HepG2 (cell line): ENCODE results near the gene ISOC2. TPM values are rescaled to one million over a fixed set of nuclear protein-coding genes. Genes with fewer than 3 reads are reported as not detected.

Source experiments
- ATAC-seq: fragments of 200-7000 bp; cut with Tn5 transposase; 3 replicates; pipeline ENCODE4 v1.9.1; 2020; ENCODE audit warnings: mild to moderate bottlenecking, moderate library complexity
- BruUV-seq: library from RNA; stranded (reverse); fragments of 400-500 nt; replicated peaks from 2 replicates; lab custom pipeline; 2021; lab: Mats Ljungman, UMichigan
- CTCF ChIA-PET: fragments of 300-600 bp; formaldehyde crosslinking; extraction: SDS; loops from one replicate; lab custom pipeline; 2021; ENCODE audit warnings: low total read pairs, inconsistent platforms, low intra/inter-chr PET ratio; lab: Yijun Ruan, JAX
- POLR2A ChIA-PET: fragments of 350-600 bp; sonication (Branson Sonifier 250); formaldehyde crosslinking; loops from one replicate; lab custom pipeline; 2020; ENCODE audit warnings: antibody characterized with exemption, inconsistent platforms; lab: Yijun Ruan, JAX
- DNase-seq: peaks from one replicate; pipeline ENCODE4 v3.0.0-alpha.2; 2015; ENCODE audit warnings: low spot score
- FAIRE-seq: peaks from 3 replicates; lab custom pipeline; 2011; peaks lifted over from hg19 to GRCh38; lab: Jason Lieb, UNC
- H2AFZ ChIP-seq: one replicate; pipeline ENCODE4 v1.6.1; 2011; ENCODE audit warnings: low read length, inconsistent platforms
- H3K27ac ChIP-seq: fragments of 300-600 bp; 3 replicates; pipeline ENCODE4 v1.8.0; 2011; ENCODE audit warnings: mixed run types, mild to moderate bottlenecking, mixed read lengths, low read length, inconsistent platforms; ENCODE audit not compliant: insufficient read depth; ENCODE audit errors: extremely low read length
- H3K27me3 ChIP-seq, 2 experiments: fragments of 200-600 bp in 1 of 2; 2 replicates in 1 of 2; 3 replicates in 1 of 2; pipeline versions ENCODE4 v1.6.0 to v1.8.0; 2011; ENCODE audit warnings: low read length in 2 of 2, mild to moderate bottlenecking in 2 of 2, moderate library complexity in 2 of 2, inconsistent platforms in 1 of 2; ENCODE audit not compliant: insufficient read depth in 2 of 2, control insufficient read depth in 1 of 2
- H3K36me3 ChIP-seq, 2 experiments: fragments of 200-600 bp in 1 of 2; replicated peaks in 1 of 2; 2 replicates in 1 of 2; 3 replicates in 1 of 2; pipeline versions ENCODE4 v1.5.1 to v1.8.0; 2011; ENCODE audit warnings: low read length in 2 of 2, inconsistent platforms in 1 of 2; ENCODE audit not compliant: insufficient read depth in 2 of 2, control insufficient read depth in 1 of 2
- H3K4me1 ChIP-seq: 2 replicates; pipeline ENCODE4 v1.5.1; 2012; ENCODE audit warnings: low read length, inconsistent platforms; ENCODE audit not compliant: insufficient read depth
- H3K4me2 ChIP-seq: 2 replicates; pipeline ENCODE4 v1.6.0; 2011; ENCODE audit warnings: low read depth, low read length, inconsistent platforms
- H3K4me3 ChIP-seq, 3 experiments: fragments of 200-600 bp in 1 of 3; sonication (generic), shearing (Covaris generic) in 1 of 3; replicated peaks in 1 of 3; 2 replicates each; pipeline ENCODE4 v1.5.1; 2011 to 2016; ENCODE audit warnings: low read length in 3 of 3, inconsistent platforms in 2 of 3, low read depth in 2 of 3, mild to moderate bottlenecking in 2 of 3, control low read depth in 1 of 3, mixed read lengths in 1 of 3; ENCODE audit not compliant: insufficient read depth in 1 of 3
- H3K79me2 ChIP-seq: one replicate; pipeline ENCODE4 v1.6.1; 2011; ENCODE audit warnings: low read length, inconsistent platforms; ENCODE audit not compliant: insufficient read depth
- H3K9ac ChIP-seq: 2 replicates; pipeline ENCODE4 v1.6.0; 2011; ENCODE audit warnings: mild to moderate bottlenecking, low read depth, low read length, inconsistent platforms; ENCODE audit not compliant: insufficient read depth
- H3K9me3 ChIP-seq: 2 replicates; pipeline ENCODE4 v1.5.1; 2012; ENCODE audit warnings: mild to moderate bottlenecking, low read length
- H4K20me1 ChIP-seq: 2 replicates; pipeline ENCODE4 v1.6.0; 2011; ENCODE audit warnings: inconsistent platforms, mild to moderate bottlenecking, low read length, moderate library complexity; ENCODE audit not compliant: insufficient read depth
- HOXA5 ChIP-seq: sonication (generic); formaldehyde crosslinking; IDR thresholded peaks from 2 replicates; pipeline ENCODE4 v1.4.0; 2020; ENCODE audit warnings: missing genetic modification reagents
- NFRKB ChIP-seq: fragments of 450-650 bp; IDR thresholded peaks from 2 replicates; pipeline ENCODE4 v1.6.1; 2017
- NFYB ChIP-seq: sonication (generic); formaldehyde crosslinking; IDR thresholded peaks from 2 replicates; pipeline ENCODE4 v1.4.0; 2020; ENCODE audit warnings: missing genetic modification reagents
- PAWR ChIP-seq: sonication (generic); formaldehyde crosslinking; IDR thresholded peaks from 2 replicates; pipeline ENCODE4 v1.4.0; 2020; ENCODE audit warnings: missing genetic modification reagents, mild to moderate bottlenecking, borderline replicate concordance
- RFXAP ChIP-seq: sonication (generic); formaldehyde crosslinking; IDR thresholded peaks from 2 replicates; pipeline ENCODE4 v1.4.0; 2020; ENCODE audit warnings: missing genetic modification reagents, borderline replicate concordance
- SIX4 ChIP-seq: sonication (generic); formaldehyde crosslinking; IDR thresholded peaks from 2 replicates; pipeline ENCODE4 v1.4.0; 2020; ENCODE audit warnings: missing genetic modification reagents
- SP4 ChIP-seq: sonication (generic); formaldehyde crosslinking; IDR thresholded peaks from 2 replicates; pipeline ENCODE4 v1.8.1; 2023; ENCODE audit warnings: mild to moderate bottlenecking, missing genetic modification reagents
- ZIK1 ChIP-seq: sonication (generic); formaldehyde crosslinking; IDR thresholded peaks from 2 replicates; pipeline ENCODE4 v1.5.0; 2020; ENCODE audit warnings: mild to moderate bottlenecking, low read depth, missing genetic modification reagents, borderline replicate concordance
- WGBS: methylation state at CpG from one replicate; pipeline ENCODE4 v1.1.6; 2017; ENCODE audit warnings: low lambda C conversion rate; 5-methylcytosine and 5-hydroxymethylcytosine counted together
- in situ Hi-C: cut with HindIII; loops from 2 replicates; pipeline ENCODE4 v1.10.0; 2017; ENCODE audit warnings: low pct_unique_long_range_greater_than_20kb; ENCODE audit not compliant: extremely low pct_ligation_motif_present
- intact Hi-C: fragments of 100-400 bp; cut with micrococcal nuclease; formaldehyde crosslinking; loops from one replicate; pipeline ENCODE4 v1.10.0; 2022; ENCODE audit not compliant: unreplicated experiment
- polyA plus RNA-seq, 8 experiments: library from polyadenylated mRNA; depleted of rRNA in 3 of 8; stranded (reverse) in 7 of 8; unstranded in 1 of 8; fragments of >200 nt; fragmentation: Illumina TruSeq in 4 of 8; extraction: Trizol in 4 of 8; gene quantifications; 2 replicates each; pipeline versions ENCODE4 v1.2.1 to v1.2.3, GENCODE V29; 2011 to 2016; ENCODE audit warnings: low read depth in 4 of 8, missing spikeins in 1 of 8, mixed read lengths in 1 of 8; ENCODE audit not compliant: insufficient read depth in 1 of 8
- total RNA-seq, 5 experiments: library from RNA; depleted of rRNA; stranded (reverse); fragments of >200 nt; fragmentation: Illumina TruSeq; extraction: Trizol; gene quantifications; 2 replicates each; pipeline ENCODE4 v1.2.3, GENCODE V29; 2016; ENCODE audit warnings: low read depth in 1 of 5
- TF ChIP-seq, protein P1 (sequence below): sonication (generic); formaldehyde crosslinking; IDR thresholded peaks from 2 replicates; pipeline ENCODE4 v1.5.1; 2020; ENCODE audit warnings: mild to moderate bottlenecking, missing genetic modification reagents, moderate library complexity
- TF ChIP-seq, protein P2 (sequence below): sonication (generic); formaldehyde crosslinking; IDR thresholded peaks from 2 replicates; pipeline ENCODE4 v1.4.0; 2020; ENCODE audit warnings: mild to moderate bottlenecking, missing genetic modification reagents
- TF ChIP-seq, protein P3 (sequence below): sonication (generic); formaldehyde crosslinking; IDR thresholded peaks from 2 replicates; pipeline ENCODE4 v1.8.0; 2022; ENCODE audit warnings: mild to moderate bottlenecking, missing genetic modification reagents, moderate library complexity

Gene ISOC2
- total and polyA plus RNA-seq, 2 of the 13 experiments (the other 11 are each of a cell fraction or from before 2014, with no cell fraction given), result 76.8 to 105 TPM

DNA sequence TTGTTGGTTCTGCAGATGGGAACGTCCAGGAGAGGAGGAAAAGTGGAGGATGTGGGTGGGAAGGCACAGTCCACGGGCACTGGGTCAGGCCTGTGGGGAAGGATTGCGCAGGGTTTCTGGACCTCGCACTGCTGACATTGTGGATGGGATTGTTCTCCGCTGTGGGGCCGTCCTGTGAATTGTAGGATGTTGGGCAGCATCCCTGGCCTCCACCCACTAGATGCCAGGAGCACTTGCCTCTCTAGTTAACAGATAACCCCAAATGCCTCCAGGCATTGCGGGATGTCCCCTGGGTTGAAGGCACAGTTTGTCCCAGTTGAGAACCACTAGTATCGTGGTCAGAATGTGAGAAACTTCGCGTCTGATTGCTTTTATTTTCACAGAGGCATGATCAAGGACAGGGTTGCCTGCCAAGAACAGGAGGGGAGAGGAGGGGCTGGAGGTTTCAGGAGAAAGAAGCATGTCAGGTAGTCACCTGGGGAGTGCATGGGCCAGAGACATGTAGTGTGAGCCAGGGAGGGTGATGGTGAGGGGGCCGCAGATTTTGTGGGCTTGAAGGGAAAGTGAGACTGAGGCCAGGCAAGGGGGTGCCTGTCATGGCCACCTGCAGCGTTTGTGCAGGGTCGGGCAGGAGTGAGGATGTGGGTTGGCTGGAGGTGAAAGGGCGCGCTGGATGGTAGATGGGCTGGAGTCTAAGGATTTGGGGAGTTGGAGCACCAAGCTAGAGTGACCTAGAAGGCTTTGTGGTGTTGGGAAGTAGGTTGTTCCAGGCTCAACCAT is 18.2 kb upstream of the ISOC2 start:
- H3K79me2 ChIP-seq, result peaks cover 11% of the 10 kb centered on the region
- intact Hi-C loops (no loop called here), in situ Hi-C loops (no loop called here)
- no TSS peak for BruUV-seq
- H3K9ac ChIP-seq, result no peak overlapping the region
- peaks cover 29% of the 10 kb centered on the region for H3K4me1 ChIP-seq
- H3K4me2 ChIP-seq, result no peak overlapping the region
- ATAC-seq (no peak), FAIRE-seq (no peak), DNase-seq (no peak)
- H3K4me3 ChIP-seq, result no peak overlapping the region
- no peaks in the 10 kb centered on the region; a peak in 1 of 5 replicates for H3K27me3 ChIP-seq
- H3K36me3 ChIP-seq, result no peaks in the 10 kb centered on the region
- no peak overlapping the region for H3K27ac ChIP-seq
- WGBS, result 88% methylated on average over 14 of the region's 15 CpGs
- no peaks in the 10 kb centered on the region for H3K9me3 ChIP-seq
- H2AFZ ChIP-seq, result no peak overlapping the region
- no peak for TF ChIP-seq NFRKB
- TF ChIP-seq, protein P1, sequence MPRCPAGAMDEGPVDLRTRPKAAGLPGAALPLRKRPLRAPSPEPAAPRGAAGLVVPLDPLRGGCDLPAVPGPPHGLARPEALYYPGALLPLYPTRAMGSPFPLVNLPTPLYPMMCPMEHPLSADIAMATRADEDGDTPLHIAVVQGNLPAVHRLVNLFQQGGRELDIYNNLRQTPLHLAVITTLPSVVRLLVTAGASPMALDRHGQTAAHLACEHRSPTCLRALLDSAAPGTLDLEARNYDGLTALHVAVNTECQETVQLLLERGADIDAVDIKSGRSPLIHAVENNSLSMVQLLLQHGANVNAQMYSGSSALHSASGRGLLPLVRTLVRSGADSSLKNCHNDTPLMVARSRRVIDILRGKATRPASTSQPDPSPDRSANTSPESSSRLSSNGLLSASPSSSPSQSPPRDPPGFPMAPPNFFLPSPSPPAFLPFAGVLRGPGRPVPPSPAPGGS (CRISPR knock-in tag), result no peak
- no peak for TF ChIP-seq ZIK1
- TF ChIP-seq SIX4 (CRISPR knock-in tag), result no peak
- no peak for TF ChIP-seq PAWR
- no peak for TF ChIP-seq SP4 (CRISPR knock-in tag)
- POLR2A ChIA-PET, result no interaction called here
- H4K20me1 ChIP-seq, result no peaks in the 10 kb centered on the region
- CTCF ChIA-PET, result no interaction called here

DNA sequence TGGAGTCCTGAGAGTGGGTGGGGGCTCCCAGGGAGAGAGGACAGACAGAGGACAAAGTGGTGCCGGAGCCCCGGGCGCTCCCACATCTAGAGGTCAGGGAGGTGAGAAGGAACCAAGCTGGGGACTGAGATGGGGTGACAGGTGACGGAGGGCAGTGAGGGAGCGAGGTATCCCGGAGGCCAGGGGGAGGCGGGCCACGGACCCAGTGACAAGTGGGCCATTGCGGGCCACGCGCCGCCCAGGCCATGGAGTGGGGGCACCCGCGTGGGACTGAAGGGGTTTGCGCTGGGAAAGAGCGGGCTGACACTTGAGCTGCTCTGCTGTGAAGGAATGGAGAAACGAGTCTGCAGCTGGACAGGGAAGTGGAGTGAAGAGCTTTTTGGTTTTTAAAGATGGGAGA is 17.6 kb upstream of the ISOC2 start:
- no peak overlapping the region for H2AFZ ChIP-seq
- no peak overlapping the region for H3K27ac ChIP-seq
- no peak overlapping the region for H3K4me3 ChIP-seq
- H3K36me3 ChIP-seq, result no peaks in the 10 kb centered on the region
- no peaks in the 10 kb centered on the region for H3K9me3 ChIP-seq
- H3K79me2 ChIP-seq, result peaks cover 11% of the 10 kb centered on the region
- ATAC-seq (no peak), DNase-seq (no peak), FAIRE-seq (no peak)
- no peaks in the 10 kb centered on the region; a peak in 1 of 5 replicates for H3K27me3 ChIP-seq
- H3K4me1 ChIP-seq, result peaks cover 33% of the 10 kb centered on the region
- in situ Hi-C loops (no loop called here), intact Hi-C loops (no loop called here)
- CTCF ChIA-PET, result no interaction called here
- POLR2A ChIA-PET, result no interaction called here
- H3K9ac ChIP-seq, result no peak overlapping the region
- H3K4me2 ChIP-seq, result no peak overlapping the region
- WGBS, result 93% methylated on average over 17 of the region's 17 CpGs
- H4K20me1 ChIP-seq, result no peaks in the 10 kb centered on the region
- no TSS peak for BruUV-seq
- TF ChIP-seq RFXAP (CRISPR knock-in tag), result no peak
- TF ChIP-seq NFYB (CRISPR knock-in tag), result no peak
- TF ChIP-seq, protein P2, sequence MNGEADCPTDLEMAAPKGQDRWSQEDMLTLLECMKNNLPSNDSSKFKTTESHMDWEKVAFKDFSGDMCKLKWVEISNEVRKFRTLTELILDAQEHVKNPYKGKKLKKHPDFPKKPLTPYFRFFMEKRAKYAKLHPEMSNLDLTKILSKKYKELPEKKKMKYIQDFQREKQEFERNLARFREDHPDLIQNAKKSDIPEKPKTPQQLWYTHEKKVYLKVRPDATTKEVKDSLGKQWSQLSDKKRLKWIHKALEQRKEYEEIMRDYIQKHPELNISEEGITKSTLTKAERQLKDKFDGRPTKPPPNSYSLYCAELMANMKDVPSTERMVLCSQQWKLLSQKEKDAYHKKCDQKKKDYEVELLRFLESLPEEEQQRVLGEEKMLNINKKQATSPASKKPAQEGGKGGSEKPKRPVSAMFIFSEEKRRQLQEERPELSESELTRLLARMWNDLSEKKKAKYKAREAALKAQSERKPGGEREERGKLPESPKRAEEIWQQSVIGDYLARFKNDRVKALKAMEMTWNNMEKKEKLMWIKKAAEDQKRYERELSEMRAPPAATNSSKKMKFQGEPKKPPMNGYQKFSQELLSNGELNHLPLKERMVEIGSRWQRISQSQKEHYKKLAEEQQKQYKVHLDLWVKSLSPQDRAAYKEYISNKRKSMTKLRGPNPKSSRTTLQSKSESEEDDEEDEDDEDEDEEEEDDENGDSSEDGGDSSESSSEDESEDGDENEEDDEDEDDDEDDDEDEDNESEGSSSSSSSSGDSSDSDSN, result no peak
- TF ChIP-seq, protein P3, sequence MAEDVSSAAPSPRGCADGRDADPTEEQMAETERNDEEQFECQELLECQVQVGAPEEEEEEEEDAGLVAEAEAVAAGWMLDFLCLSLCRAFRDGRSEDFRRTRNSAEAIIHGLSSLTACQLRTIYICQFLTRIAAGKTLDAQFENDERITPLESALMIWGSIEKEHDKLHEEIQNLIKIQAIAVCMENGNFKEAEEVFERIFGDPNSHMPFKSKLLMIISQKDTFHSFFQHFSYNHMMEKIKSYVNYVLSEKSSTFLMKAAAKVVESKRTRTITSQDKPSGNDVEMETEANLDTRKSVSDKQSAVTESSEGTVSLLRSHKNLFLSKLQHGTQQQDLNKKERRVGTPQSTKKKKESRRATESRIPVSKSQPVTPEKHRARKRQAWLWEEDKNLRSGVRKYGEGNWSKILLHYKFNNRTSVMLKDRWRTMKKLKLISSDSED, result no peak
- TF ChIP-seq HOXA5, result no peak
